BE2C (cell line): ENCODE results near the gene ALPK3.

ENCODE experiments used
- DNase-seq: peaks from one replicate; pipeline ENCODE4 v3.0.0-alpha.2; 2020
- H3K27me3 ChIP-seq: fragments of 250-450 bp; sonication (Bioruptor Pico); 2 replicates; pipeline ENCODE4 v1.5.1; 2020; ENCODE audit warnings: mild to moderate bottlenecking
- H3K36me3 ChIP-seq: fragments of 250-450 bp; sonication (Bioruptor Pico); 2 replicates; pipeline ENCODE4 v1.5.1; 2020; ENCODE audit warnings: mild to moderate bottlenecking
- H3K4me1 ChIP-seq: fragments of 250-450 bp; sonication (Bioruptor Pico); 2 replicates; pipeline ENCODE4 v1.5.1; 2020
- H3K4me3 ChIP-seq: 2 replicates; pipeline ENCODE4 v1.5.1; 2011; ENCODE audit warnings: low read depth, low read length
- H3K9me3 ChIP-seq: fragments of 250-450 bp; sonication (Bioruptor Pico); 2 replicates; pipeline ENCODE4 v1.5.1; 2020
- CTCF ChIP-seq: IDR thresholded peaks from 2 replicates; pipeline ENCODE4 v1.5.1; 2012; ENCODE audit warnings: mild to moderate bottlenecking, low read depth, low read length

ALPK3 gene

GRCh38 chr15:84904419-84904818 lies 87.3 kb downstream of the ALPK3 start:
- Histone ChIP-seq H3K27me3 (no peaks in the 10 kb centered on the region), H3K4me1 (no peaks in the 10 kb centered on the region), H3K36me3 (no peaks in the 10 kb centered on the region), H3K4me3 (no peak overlapping the region), H3K9me3 (no peaks in the 10 kb centered on the region)
- TF ChIP-seq CTCF: no peak
- no peak for DNase-seq

GRCh38 chr15:84905016-84905916 lies 88.1 kb downstream of the ALPK3 start:
- H3K4me3 ChIP-seq: no peak overlapping the region
- H3K27me3 ChIP-seq: no peaks in the 10 kb centered on the region
- H3K4me1 ChIP-seq: no peaks in the 10 kb centered on the region
- DNase-seq: no peak
- no peak for TF ChIP-seq CTCF
- H3K9me3 ChIP-seq: no peaks in the 10 kb centered on the region
- H3K36me3 ChIP-seq: no peaks in the 10 kb centered on the region

GRCh38 chr15:84907731-84908130 lies 90.6 kb downstream of the ALPK3 start:
- Histone ChIP-seq H3K36me3 (no peaks in the 10 kb centered on the region), H3K4me3 (no peak overlapping the region), H3K9me3 (no peaks in the 10 kb centered on the region), H3K27me3 (no peaks in the 10 kb centered on the region), H3K4me1 (peaks cover 10% of the 10 kb centered on the region)
- DNase-seq: no peak
- no peak for TF ChIP-seq CTCF

- Histone ChIP-seq H3K27me3 (no peaks in the 10 kb centered on the region), H3K4me1 (peaks cover 15% of the 10 kb centered on the region), H3K9me3 (no peaks in the 10 kb centered on the region), H3K36me3 (no peaks in the 10 kb centered on the region), H3K4me3 (no peak overlapping the region)
- TF ChIP-seq CTCF: no peak
- DNase-seq: no peak
Measured at GRCh38 chr15:84908564-84908963, 91.4 kb downstream of the ALPK3 start.

- Histone ChIP-seq H3K27me3 (no peaks in the 10 kb centered on the region), H3K4me1 (peaks cover 15% of the 10 kb centered on the region), H3K4me3 (no peak overlapping the region), H3K9me3 (no peaks in the 10 kb centered on the region), H3K36me3 (no peaks in the 10 kb centered on the region)
- no peak for DNase-seq
- no peak for TF ChIP-seq CTCF
Measured at GRCh38 chr15:84909029-84909428, 91.9 kb downstream of the ALPK3 start.

- H3K4me1 ChIP-seq: peaks cover 22% of the 10 kb centered on the region
- TF ChIP-seq CTCF: no peak
- no peak for DNase-seq
- no peak overlapping the region for H3K4me3 ChIP-seq
- no peaks in the 10 kb centered on the region for H3K36me3 ChIP-seq
- H3K9me3 ChIP-seq: no peaks in the 10 kb centered on the region
- no peaks in the 10 kb centered on the region for H3K27me3 ChIP-seq
Measured at GRCh38 chr15:84909782-84910181, 92.6 kb downstream of the ALPK3 start.
